HG02798 (cell line): ENCODE measurements around the gene GABARAP.
"Not testable (repeated sequence)": the region's sequence is repeated elsewhere in the genome, so short reads cannot be mapped to it uniquely, and the experiment has no call there.

Experiments used
- ATAC-seq: cut with Tn5 transposase; IDR thresholded peaks from one replicate; pipeline ENCODE4 v1.9.1; 2021; ENCODE audit warnings: mild to moderate bottlenecking; ENCODE audit not compliant: unreplicated experiment, poor library complexity

GABARAP gene

DNA sequence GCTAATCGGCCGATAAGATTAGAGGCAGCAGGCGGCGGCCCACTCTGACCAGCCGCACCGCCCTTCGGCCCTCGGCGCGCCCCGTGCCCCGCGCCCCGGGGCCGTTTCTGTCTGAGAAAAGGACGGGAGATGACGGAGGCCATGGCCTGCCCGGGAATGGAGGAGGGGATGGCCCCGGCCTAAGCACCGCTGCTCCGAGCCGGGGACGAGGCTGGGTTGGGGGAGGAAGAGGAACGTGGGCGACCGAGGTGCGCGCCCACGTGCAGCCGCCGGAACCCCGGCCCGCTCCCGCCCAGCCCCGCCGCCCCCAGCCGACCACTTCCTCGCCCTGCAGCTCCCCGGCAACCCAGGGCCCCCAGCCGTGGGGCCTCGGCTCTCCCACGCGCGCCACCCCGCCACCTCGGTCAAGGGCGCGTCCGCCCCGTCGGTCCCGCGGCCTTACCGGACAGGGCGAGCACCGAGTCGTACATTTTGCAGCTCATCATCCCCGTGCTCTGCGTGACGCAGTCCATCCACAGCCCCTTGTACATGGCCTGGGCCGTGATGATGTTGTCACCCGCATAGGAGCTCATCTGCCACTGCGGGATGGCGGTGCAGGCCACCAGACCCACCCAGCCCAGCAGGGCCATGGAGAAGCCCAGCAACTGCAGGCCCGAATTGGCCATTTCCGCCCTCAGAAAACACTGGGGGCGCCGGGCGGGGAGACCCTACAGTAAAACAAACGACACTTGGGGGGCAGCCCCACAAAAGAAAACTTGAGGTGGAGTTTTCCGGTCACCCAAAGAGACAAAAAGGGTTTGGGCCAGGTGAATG is 19.3 kb upstream of the GABARAP start:
- ATAC-seq, result no peak

DNA sequence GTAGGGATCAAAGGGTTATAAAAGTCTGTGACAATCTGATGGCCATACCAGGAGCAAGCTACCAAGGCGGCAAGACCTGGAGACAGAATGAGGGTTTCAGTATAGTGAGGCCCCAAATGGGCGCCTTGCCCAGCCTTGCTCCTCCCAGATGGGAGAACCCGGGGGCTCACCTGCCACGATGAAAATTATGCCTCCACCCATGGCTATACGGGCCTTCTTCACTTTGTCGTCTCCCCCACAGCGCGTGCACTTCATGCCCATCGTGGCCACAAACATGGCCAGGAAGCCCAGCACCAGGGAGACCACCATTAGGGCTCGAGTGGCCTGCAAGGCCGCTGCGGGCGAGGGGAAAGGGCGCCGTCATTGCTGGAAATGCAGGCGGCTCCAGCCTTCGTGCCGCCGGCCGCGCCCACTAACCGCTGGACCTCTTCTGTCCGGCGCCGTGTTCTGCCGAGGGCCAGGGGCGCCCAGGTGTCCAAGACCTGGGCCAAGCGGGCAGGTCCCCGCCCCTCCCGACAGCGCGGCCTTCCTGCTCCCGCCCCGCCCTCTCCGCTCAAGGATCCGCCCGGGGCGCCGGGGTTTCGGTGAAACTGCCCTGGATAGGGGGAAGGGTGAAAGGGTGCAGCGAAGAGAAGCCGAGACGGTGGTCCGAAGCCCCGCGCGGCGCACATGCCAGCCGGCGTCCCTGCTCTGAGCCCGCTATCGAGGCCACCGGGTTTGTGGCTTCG is 18.6 kb upstream of the GABARAP start:
- ATAC-seq, result no peak

DNA sequence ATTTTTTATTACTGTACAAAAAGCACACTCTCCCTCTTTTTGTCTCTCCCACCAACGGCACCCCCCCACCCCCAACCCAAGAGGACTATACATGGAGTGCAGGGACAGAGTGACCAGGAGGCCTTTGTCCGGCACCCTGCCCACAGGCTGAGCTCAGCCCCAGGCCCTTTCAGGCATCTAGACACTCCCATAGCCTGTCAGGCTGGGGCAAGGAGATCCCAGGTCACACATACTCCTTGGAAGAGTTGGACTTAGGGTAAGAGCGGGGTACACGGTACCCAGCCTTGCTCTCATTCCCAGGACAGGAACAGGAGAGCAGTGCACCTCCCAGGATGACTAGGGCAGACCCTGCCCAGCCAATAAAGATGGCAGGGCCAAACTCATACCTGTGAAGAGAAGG is 17.9 kb upstream of the GABARAP start:
- no peak for ATAC-seq

DNA sequence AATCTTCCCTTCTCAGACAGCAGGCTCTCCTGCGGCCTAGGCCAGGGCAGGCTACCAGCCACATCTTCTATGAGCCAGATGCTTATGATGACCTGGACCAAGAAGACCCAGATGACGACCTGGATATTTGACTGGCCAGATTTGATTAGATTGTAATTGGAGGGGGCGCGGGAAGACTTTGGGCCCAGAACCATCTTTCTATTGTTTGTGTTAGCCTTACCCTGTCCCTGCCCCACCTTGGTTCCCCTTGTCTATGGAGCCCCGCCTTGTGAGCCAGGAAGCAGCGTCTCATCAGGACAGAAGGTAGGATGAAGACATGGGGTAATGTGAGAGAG is 17.3 kb upstream of the GABARAP start:
- no peak for ATAC-seq

DNA sequence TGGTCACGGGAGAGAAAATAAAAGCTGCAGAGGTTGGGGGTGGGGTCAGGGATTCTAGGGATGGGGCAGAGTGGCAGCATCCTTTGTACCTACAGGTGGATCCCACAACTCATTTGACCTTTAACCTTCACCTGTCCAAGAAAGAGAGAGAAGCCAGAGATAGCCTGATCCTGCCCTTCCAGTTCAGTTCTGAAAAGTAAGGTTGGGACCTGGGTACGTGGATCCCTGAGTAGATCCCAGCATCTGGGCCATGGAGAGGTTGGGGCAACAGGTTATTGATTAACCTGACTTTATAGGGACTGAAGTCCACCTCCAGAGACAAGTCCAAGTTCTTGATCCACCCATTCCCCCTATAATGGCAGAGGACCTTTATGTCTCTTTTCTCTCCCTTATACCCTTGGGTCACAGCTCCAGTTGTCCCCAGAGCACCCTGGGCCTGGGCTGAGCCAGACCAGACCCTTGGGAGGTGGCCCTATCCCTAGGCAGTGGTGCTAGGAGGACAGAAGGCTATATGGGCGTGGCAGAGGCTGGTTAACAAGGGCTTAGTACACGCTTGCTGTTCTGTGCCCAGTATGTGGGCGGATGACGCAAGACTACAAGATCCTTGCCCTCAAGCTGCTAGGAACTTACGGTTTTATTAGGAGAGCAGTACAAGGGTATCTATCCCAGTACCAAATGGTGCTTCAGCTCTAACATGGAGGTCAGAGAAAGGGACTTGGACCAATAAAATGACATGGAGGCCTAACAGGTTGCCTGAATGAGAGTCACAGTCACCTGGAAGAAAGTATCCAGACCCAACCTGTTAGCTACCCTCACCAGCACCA is 16.7 kb upstream of the GABARAP start:
- ATAC-seq, result no peak

DNA sequence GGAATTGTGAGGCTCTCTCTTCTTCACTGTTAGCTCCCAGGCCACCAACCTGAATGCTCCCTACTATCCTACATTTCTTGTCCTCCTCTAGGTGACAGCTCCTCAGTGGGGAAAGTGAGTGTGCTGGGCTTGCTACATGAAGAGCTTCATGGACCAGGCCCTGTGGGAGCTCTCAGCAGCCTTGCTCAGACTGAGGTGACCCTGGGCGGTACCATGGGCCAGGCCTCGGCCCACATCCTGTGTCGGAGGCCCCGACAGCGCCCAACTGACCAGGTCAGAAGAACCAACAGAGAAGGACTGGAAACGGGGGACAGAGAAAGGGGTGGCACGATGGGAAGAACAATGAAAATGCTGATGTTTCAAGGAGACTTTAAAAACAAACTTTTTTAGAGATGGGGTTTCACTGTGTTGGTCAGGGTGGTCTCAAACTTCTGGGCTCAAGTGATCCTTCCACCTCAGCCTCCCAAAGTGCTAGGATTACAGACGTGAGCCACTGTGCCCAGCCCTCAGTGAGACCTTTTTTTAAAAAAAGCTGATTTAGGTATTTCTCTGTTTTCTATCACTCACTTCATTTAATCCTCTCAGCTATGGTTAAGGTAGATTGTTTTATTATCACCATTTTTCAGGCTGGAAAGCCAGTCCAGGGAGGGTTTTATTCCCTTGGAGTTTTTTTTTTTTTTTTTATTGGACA is 14.7 kb upstream of the GABARAP start:
- ATAC-seq, result no peak

DNA sequence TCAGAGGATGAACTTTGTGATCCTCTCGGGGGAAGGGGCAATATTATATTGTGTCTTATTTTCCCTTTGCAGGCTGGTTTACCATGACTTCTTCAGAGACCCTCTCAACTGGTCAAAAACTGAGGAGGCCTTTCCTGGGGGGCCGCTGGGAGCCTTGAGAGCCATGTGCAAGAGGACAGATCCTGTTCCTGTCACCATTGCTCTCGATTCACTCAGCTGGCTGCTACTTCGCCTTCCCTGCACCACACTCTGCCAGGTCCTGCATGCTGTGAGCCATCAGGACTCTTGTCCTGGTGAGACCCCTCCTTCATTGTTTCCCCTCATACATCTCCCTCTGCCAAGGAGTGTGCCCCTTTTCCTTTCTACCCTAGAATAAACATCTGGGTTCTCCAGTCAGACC is 12.3 kb upstream of the GABARAP start:
- no peak for ATAC-seq

DNA sequence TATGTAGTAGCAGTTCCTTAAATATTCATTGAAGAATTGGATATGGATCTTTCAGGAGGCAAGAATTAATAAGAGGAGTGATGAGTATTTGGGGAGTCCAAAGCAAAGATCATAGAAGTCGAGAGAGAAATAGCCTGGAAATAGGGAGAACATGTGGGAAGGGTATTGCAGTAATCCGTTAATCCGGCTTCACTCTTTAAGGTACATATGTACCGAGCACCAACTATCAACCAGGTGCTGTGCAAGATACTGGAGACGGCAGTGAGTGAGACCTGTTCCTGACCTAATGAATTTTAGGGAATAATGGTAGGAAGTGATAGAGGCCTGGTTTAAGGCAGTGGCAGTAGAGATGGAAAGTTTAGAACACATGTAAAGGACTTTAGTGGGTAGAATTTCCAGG is 10.8 kb upstream of the GABARAP start:
- no peak for ATAC-seq

DNA sequence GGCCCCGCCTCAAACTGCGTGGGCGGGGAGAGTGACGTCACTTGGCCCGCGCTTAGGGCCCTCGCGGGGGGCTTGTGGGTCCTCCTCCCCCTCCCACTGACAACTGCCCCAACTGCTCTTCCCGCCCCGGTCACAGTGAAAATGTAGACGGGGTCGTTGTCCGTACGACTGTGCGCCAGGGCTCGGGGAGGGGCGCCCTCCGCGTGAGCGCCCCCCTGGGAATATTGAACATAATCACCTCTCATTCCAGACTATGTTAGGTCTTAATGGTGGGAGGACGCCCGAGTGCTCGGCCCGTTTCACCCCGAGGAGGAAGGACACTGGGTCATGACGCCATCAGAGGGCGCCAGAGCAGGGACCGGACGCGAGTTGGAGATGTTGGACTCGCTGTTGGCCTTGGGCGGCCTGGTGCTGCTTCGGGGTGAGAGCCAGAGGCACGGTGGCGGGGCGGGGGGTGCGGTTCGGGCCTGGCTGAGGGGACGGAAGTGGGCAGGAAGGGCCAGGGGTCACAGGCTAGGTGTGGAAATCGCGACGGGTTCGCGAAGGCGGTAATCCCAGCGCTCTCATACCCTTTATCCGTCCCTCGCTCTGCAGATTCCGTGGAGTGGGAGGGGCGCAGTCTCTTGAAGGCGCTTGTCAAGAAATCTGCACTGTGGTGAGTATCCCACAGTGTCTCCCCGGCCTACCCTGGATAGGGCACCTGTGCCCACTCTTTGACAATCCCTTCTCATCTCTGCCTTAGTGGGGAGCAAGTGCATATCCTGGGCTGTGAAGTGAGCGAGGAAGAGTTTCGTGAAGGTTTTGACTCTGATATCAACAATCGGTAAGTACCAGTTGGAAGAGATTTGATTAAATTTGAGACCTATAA is 10.2 kb upstream of the GABARAP start, which contains the start of gene ELP5:
TSS of gene ELP5 (plus strand) at position 40 of the 868 bp plus-strand sequence. CDS start at position 376, 336 bp downstream.
- ATAC-seq, result peak; percentile 51

DNA sequence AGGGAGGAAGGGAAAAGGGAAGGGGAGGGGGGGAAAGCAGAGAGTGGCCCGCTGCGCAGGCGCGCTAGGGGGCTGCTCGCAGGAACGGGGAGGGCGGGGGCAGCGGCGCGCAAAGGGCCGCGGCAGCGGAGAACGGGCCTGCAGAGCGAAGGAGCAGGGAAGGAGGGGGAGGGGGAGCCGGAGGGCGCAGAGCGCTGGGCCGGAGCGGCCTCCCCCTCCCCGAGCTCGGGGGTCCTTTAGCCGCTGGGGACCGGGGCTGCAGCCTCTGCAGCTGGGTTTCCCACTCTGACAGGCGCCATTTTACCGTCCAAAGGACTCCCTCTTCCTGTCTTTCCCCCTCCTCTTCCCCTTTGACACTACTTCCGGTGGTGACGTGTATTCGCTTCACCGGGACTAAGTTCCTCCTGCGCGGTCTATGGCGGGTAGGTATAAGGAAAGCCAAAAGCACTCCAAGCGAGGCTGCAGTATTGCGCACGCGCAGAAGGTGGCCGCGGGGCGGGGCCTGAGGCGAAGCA is 9.5 kb upstream of the GABARAP start, which contains the start of gene CTDNEP1:
TSS of gene CTDNEP1 (minus strand) at position 74 of the 515 bp plus-strand sequence. CDS start 438 bp downstream, outside the sequence.
- peak; percentile 85 for ATAC-seq

DNA sequence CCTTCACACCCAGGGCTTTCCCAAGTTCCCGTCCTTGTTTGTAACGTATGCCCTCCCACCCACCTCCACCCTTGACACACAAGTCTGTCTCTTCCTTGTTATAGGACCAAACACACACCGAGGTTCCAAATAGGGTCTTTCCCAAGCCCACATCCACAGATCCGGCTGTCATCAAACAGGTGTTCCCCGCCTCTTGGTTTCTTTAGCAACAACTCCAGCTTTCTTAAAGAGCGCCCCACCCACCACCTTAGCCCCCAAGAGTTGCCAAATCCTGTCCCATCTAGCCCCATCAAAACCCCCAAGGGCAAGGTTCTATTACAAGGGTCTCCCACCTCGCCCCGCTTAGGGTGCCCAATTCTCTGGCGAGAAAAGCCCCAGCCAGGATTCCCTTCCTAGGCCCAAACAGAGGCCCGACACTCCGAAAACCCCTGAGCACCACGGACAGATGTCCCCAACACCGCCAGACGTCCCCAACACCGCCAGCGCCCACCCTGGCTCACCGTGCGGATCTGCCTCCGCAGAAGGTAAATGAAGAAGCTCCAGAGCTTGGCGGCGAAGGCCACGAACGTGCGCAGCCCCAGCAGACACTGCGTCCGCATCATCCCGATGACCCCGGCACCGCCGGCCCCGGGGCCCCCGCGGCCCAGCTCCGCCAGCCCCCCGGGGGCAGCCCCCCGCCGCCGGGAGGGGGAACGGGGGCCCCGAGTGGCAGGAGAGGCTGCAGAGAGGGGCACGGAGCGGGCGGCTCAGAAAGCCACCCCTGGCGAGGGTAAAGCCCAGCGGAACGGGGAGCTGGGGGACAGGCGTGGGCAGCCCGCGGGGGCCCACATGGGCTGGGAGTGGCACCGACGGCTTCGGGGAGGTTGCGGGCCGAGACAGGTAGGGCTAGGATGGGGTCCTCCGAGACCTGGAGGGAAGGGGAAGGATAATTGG is 8.7 kb upstream of the GABARAP start:
- ATAC-seq, result peak; percentile 7

DNA sequence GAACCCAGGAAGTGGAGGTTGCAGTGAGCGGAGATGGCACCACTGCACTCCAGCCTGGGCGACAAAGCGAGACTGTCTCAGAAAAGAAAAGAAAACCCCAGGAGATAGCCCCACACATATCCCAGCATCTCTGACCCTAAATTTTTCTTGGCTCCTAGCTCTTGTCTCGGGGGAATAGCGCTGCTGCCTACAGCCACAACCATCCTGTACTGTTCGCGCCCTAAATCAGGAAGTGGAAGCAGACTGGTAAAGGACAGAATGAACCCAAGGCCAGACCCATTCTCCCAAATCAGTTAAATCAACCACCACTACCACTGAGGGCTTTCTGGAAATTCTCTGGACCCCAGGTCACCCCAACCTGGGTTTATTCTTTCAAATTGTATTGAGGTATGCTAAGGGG is 7.6 kb upstream of the GABARAP start:
- ATAC-seq, result no peak

DNA sequence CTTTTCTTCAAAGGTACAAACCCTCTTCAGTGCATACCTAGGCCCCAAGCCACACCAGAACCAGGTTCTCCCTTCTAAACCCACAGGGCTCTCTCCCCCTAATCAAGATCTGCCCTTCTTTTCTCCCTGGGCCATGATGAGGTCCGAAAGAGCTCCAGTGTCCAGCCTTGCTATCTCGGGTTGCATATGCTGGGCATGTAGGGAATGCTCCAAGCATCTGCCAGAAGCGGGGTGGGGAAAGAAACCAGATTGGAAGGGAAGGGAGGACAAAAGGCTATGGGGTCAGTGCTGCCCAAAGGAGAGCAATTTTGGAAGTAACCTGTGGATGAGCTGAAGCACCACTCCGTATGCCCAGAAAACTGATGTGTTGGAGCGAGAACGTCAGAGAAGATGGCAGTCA is 7.0 kb upstream of the GABARAP start:
- no peak for ATAC-seq

DNA sequence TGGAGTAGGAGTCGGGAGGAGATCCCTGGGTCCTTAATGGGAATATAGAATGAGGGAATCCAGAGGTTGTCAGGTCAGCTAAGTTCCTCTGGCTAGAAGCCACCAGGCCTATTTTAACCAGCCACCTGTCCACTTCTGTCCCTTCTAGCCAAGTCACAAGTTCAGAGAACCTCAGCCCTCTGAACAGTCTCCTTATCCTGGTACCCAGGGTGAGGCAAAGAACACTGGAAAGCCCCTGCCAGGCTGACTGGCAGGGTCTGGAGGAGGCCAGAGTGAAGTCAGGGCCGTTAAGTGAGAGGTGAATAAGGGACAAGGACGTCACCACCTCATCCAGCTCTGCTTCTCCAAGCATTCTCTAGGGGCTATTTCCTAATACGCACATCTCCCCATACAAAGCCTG is 6.5 kb upstream of the GABARAP start:
- no peak for ATAC-seq

DNA sequence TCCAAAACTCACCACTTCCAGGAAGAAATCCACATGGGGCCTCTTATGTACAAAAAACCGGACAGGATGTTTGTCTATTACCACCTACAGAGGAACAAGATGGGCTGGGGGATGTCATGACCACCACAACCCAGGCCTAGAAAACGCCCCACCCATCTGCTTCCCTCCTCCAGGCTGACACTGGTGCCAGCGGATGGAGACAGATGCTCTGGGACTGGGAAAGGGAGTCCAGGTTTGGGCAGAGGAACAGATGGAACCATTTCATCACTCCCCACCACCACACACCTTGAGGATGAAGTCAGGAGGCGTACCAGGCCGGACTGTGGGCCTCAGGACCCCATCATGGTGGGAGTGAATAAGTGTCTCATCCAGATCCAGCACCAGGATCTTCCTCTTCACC is 4.5 kb upstream of the GABARAP start:
- ATAC-seq, result no peak

DNA sequence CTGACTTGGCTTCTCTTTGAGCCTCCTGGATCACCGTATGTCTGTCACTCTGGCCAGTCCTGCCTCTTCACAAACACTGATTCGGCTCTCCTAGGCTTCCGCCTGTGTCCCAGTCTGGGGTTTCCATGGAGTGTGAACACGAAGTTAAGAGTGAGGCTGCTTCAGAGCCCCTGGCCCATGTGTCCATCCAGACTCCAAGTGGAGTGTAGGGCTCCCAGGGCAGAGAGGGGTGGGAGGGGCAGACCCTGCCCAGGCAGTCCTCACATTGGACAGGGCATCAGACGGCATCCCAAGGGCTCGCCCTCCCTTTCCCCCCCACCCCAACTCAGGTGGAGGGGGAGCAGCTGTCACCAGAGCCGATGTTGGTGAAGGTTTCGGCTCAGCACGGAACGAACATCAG is 1.6 kb upstream of the GABARAP start:
- not testable (repeated sequence) for ATAC-seq

DNA sequence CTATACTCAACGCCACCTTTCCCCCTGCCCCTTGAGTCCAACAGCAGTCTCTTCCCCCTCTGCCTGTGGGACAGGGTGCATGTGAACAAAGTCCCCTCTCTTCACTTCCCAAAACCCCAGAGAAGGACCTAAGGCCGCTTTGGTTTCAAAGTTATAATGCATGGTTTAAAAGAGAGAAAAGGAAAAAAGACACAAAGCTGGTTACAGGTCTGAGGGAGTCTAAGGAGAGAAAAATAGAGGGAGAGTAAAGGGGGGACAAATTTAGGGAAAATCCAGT is 1.1 kb upstream of the GABARAP start:
- ATAC-seq, result no peak

DNA sequence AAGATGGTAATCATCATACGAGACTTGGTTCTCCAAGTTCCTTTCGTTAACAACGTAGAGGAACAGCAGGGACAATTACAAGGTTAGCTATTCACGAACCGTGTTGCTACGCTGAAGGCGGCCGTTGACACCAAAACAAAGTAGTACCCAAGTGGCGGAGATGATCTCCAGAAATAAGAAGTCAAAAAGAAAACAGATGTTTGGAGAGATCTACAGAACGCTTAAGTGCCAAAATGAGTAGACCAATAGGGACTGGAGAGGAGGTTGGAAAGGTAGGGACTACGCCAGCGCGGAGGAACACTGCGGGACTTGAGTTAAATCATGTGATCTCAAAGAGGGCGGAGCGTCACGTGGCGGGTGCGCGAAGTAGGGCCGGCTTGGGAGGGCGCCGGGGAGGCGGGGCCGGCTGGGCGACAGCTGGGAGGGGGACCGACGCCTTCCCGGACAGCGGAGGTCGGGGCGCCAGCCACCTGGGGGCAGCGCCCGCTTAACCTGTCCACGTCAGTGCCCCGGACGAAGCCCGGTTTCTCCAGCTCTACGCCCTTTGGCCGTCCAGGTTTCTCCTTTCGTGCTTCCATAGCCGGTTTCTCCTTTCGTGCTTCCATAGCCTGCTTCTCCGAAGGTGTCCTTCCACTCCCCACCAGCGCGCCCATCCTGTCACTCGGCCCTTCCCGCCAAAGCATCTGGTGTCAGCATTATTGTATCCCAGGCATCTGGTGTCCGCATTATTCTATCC is 636 bp upstream of the GABARAP start:
- peak; percentile 53 for ATAC-seq
